Esophagus squamous epithelium (tissue), 4 donors: ENCODE results near the gene ZDHHC8.

Experiments
- POLR2A ChIP-seq, 4 donors: fragments of 450-650 bp; IDR thresholded peaks; one replicate each; pipeline ENCODE4 v1.6.1; 2017; ENCODE audit warnings: antibody characterized with exemption in 4 of 4, mild to moderate bottlenecking in 4 of 4, moderate library complexity in 3 of 4
- TF ChIP-seq, protein P1 (sequence below), 6 experiments: fragments of 450-650 bp in 4 of 6; fragments of 200-600 bp in 2 of 6; sonication (generic) in 2 of 6; IDR thresholded peaks; one replicate each; pipeline ENCODE4 v1.5.1; 2016 to 2019; ENCODE audit warnings: antibody characterized with exemption in 6 of 6, mild to moderate bottlenecking in 4 of 6, moderate library complexity in 4 of 6

DNA sequence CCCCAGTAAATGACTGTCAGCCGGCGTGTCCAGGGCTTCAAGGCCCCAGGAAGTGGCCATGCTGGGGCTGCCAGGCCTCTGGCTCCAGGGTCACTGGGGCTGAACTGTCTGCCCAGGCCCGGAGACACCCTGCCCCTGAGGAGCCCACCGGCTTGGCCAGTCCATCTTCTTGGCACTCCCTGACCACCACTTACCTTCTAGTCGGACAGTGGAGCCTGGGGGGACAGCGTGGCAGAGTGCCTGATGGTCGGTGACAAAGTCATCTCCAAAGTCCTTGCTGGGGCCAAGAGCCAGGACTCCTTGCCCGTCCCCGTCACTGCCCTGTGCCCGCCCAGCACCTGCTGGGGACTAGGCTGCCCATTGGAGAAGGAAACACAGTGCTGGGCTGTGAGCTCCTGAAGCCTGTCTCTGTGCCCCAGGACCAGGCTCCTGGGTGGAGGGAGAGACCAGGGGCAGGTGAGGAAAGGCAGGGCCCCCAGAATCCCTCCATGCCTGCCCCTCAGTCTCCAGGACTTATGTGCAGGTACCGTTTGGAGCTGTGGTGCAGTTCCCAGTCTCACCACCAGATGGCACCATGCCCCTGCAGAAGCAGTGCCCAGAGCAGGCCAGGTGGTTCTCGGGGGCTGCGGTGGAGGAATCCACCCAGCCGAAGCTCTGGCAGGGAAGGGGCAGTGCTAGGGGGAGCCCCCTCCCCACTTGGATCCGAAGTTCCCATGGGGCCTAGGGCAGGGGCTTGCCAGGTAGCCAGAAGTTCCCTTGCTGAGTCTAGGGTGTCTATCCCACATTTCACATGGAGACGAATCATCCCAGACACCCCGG lies 25.2 kb downstream of the ZDHHC8 start:
- TF ChIP-seq, protein P1, sequence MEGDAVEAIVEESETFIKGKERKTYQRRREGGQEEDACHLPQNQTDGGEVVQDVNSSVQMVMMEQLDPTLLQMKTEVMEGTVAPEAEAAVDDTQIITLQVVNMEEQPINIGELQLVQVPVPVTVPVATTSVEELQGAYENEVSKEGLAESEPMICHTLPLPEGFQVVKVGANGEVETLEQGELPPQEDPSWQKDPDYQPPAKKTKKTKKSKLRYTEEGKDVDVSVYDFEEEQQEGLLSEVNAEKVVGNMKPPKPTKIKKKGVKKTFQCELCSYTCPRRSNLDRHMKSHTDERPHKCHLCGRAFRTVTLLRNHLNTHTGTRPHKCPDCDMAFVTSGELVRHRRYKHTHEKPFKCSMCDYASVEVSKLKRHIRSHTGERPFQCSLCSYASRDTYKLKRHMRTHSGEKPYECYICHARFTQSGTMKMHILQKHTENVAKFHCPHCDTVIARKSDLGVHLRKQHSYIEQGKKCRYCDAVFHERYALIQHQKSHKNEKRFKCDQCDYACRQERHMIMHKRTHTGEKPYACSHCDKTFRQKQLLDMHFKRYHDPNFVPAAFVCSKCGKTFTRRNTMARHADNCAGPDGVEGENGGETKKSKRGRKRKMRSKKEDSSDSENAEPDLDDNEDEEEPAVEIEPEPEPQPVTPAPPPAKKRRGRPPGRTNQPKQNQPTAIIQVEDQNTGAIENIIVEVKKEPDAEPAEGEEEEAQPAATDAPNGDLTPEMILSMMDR (IDR thresholded peaks at IDR 0.05), result peak; percentile 99 to 100 (median 100)
- no peak for TF ChIP-seq POLR2A (IDR thresholded peaks at IDR 0.05)
